Esophagus muscularis mucosa (tissue), 3 donors: ENCODE data around the gene SIPA1L3.

Experiments used
- CTCF ChIP-seq, 3 experiments: fragments of 200-600 bp in 2 of 3; fragments of 450-650 bp in 1 of 3; sonication (generic) in 2 of 3; IDR thresholded peaks; one replicate each; pipeline ENCODE4 v1.5.1; 2017 to 2019; ENCODE audit warnings: antibody characterized with exemption in 3 of 3, mild to moderate bottlenecking in 2 of 3, moderate library complexity in 1 of 3
- POLR2AphosphoS5 ChIP-seq, 2 donors: sonication (generic); formaldehyde crosslinking; IDR thresholded peaks; one replicate each; pipeline ENCODE4 v1.6.1; 2017; ENCODE audit warnings: antibody characterized with exemption in 2 of 2

GRCh38 chr19:38209152-38209551, 302.1 kb downstream of the SIPA1L3 start:
- TF ChIP-seq CTCF (IDR thresholded peaks at IDR 0.05) (no peak), POLR2AphosphoS5 (IDR thresholded peaks at IDR 0.05) (no peak)
